GM12874 (cell line): ENCODE data around the gene PEAK3.

Source experiments
- TF ChIP-seq, protein P1 (sequence below): IDR thresholded peaks from 2 replicates; pipeline ENCODE4 v1.5.1; 2011; ENCODE audit warnings: low read depth, mild to moderate bottlenecking, control low read depth, low read length, moderate library complexity; ENCODE audit not compliant: insufficient read depth

PEAK3 gene

DNA sequence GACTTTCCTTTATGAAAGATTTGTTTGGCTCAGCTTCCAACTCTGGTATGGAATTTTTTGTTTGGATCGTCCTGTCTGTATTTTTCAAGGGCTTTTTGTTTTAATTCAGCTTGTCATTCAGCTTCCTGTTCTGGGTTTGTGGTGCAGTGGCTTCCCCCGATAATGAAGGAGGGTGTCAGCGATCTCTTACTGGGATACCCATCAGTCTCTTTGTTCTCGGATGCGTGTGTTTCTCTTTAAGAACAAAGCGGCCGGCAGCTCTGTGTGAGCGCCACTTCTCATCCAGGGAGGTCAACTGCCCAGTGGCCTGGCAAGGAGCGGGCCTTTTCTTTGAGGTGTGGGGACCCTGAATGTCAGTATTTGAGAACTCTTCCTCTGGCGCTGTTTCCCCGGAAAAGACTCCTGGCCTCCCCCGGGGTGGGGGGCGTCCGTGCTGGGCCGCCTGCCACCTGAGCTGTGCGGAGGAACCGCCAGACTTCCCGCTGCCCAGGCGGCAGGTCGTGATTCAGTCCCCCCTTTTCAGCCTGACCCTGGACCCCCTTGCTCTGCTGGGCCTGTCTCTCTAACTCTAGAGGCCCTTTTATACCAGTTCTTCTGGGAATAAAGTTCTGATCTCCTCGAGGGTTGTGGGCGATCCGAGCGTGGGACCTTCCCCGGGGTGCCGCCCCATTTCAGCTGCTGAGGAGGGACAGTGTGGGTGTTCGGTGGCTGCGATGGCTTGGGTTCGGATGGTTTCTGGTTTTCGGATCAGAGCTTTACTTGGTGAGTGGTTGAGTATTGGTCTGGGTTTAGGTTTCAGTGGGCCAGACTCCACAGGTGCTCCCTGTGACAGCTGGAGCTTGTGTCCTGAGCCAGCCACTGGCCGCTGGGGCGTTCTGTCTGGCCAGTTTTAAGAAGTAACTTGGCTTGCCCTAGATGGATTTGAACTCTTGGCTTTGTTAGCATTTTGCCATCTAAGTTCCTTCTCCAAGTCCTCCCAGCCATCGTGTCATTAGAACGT, 41.9 kb downstream of the PEAK3 start:
- TF ChIP-seq, protein P1, sequence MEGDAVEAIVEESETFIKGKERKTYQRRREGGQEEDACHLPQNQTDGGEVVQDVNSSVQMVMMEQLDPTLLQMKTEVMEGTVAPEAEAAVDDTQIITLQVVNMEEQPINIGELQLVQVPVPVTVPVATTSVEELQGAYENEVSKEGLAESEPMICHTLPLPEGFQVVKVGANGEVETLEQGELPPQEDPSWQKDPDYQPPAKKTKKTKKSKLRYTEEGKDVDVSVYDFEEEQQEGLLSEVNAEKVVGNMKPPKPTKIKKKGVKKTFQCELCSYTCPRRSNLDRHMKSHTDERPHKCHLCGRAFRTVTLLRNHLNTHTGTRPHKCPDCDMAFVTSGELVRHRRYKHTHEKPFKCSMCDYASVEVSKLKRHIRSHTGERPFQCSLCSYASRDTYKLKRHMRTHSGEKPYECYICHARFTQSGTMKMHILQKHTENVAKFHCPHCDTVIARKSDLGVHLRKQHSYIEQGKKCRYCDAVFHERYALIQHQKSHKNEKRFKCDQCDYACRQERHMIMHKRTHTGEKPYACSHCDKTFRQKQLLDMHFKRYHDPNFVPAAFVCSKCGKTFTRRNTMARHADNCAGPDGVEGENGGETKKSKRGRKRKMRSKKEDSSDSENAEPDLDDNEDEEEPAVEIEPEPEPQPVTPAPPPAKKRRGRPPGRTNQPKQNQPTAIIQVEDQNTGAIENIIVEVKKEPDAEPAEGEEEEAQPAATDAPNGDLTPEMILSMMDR = no peak

DNA sequence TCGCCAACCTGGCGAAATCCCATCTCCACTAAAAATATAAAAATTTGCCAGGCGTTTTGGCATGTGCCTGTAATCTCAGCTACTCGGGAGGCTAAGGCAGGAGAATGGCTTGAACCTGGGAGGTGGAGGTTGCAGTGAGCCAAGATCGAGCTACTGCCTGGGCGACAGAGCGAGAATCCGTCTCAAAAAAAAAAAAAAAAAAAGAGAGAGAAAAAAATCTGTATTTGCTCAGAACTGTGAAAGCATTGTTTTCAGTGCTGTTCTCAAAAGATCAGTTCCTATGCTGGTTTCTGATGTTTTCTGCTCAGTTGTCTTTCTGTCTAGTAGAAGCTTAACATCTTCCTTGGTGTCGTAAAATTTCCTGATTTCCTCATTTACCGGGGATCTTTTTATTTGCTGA, 42.8 kb downstream of the PEAK3 start:
- TF ChIP-seq, protein P1 = no peak

DNA sequence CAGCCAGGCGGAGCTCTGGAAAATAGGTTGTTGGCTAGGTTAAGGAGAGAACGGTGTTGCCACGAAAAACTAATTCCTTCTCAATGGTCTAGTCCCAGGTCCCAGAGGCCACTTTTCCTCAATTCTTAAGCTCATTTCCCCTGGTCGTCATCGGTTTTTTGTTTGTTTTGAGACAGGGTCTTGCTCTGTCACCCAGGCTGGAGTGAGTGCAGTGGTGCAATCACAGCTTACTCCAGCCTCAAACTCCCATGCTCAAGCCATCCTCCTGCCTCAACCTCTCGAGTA, 44.2 kb downstream of the PEAK3 start:
- TF ChIP-seq, protein P1 = no peak

DNA sequence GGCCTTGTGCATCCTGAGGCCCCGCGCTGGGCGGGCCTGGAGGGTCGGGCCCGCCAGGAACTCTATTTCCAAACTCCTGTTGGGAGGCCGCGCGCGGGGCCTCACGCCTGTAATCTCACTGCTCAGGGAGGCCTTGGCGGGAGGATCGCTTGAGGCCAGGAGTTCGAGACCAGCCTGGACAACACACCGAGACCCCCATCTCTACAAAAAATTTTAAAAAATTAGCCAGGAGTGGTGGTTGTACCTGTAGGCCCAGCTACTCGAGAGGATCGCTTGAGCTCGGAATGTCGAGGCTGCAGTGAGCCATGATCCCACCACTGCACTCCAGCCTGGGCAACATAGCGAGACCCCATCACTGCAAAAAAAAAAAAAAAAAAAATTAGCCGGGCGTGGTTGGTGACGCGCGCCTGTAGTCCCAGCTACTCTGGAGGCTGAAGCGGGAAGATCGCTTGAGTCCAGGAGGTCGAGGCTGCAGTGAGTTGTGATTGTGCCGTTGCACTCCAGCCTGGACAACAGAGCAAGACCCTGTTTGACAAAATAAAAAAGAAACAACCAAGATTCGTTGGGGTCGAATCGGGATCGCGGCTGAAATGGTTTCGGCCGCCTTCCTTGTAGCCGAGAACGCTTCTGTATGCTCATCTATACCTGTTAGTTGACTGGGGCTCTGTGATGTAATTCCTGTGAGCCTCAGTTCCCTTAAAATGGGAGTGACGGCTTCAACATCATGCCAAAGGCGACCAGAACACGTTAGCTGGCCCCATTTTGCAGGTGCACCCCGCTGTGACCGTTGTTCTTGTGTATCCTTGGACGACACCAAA, 44.7 kb downstream of the PEAK3 start:
- TF ChIP-seq, protein P1 = no peak

DNA sequence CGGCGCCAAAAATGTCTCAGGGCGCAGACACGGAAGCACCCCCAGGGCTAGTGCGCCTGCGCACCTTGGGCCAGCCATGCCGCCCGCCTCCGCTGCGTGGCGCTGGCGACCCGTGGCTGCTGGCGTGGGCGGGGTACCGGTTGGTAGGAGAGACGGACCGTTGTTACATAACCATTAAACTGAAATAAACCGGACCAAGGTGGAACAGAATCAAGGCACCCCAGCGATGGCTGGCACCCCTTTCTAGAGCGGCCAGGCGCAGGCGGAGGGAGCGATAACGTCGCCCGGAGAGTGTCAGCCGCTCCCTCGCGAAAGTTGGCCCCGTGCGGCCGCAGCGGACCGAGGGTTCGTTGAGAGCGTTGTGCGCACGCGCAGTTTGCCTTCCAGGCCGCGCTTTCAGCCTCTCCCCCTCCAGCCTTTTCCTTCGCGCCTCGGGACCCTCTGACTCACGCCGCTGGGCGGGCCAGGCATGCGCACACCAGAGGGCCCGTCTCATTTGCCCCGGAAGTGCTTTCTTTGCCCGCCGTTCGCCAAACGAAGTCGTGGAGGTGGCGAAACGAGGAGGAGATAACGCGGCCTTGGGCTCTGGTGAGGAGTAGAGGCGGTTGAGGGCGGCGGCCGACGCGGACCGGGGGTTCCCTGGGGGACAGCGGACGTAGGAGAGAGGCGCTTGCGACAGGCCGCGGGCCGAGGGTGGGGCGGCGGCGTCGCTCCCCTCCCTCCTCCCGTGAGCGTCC, 45.5 kb downstream of the PEAK3 start, which contains the start of the genes PLEKHJ1 and SF3A2:
PLEKHJ1 (minus strand) TSS at position 16 of the 737 bp plus-strand sequence. CDS start 81 bp downstream, outside the sequence.
SF3A2 (plus strand) TSS at position 511 of the 737 bp plus-strand sequence. CDS start 6,595 bp downstream, outside the sequence.
- TF ChIP-seq, protein P1 = peak; percentile 100

DNA sequence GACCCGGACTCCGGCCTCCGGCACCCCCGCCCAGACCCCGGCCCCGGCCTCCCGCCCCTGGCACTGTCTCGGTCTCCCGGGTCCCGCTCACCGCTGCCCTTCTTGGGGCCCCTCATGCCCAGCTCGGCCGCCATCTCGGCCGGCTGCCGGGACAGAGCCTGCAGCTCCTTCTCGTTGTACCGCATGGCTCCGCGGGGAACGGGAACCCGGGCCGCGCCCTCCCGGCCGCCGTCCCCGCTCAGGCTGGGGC, 46.0 kb downstream of the PEAK3 start:
- TF ChIP-seq, protein P1 = no peak
